ENCODE data around the gene LPCAT3.

Gene LPCAT3

DNA sequence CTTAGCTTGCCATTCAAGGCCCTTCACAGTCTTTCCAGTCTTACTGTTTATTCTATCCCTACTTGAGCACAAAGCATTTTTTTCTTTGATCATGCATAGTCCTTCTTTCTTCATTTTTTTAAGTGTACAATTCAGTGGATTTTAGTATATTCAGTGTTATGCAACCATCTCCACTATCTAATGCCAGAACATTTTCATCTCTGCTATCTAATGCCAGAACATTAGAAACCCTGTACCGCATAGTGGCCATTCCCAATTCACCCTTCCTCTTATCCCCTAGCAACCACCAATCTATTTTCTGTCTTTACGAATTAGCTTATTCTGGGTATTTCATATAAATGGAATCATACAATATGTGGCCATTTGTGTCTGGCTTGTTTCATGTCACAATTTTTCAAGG is 13.4 kb downstream of the LPCAT3 start:
- TF ChIP-seq, protein P1, sequence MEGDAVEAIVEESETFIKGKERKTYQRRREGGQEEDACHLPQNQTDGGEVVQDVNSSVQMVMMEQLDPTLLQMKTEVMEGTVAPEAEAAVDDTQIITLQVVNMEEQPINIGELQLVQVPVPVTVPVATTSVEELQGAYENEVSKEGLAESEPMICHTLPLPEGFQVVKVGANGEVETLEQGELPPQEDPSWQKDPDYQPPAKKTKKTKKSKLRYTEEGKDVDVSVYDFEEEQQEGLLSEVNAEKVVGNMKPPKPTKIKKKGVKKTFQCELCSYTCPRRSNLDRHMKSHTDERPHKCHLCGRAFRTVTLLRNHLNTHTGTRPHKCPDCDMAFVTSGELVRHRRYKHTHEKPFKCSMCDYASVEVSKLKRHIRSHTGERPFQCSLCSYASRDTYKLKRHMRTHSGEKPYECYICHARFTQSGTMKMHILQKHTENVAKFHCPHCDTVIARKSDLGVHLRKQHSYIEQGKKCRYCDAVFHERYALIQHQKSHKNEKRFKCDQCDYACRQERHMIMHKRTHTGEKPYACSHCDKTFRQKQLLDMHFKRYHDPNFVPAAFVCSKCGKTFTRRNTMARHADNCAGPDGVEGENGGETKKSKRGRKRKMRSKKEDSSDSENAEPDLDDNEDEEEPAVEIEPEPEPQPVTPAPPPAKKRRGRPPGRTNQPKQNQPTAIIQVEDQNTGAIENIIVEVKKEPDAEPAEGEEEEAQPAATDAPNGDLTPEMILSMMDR (IDR thresholded peaks at IDR 0.05; ENCODE audit: insufficient read depth, low read length, poor library complexity, severe bottlenecking) = no peak
- Histone ChIP-seq H3K27me3 (replicated peaks; ENCODE audit: control insufficient read depth, insufficient read depth, low read length) (no peaks in the 10 kb centered on the region), H3K4me3 (replicated peaks; ENCODE audit: low read depth, low read length) (no peak overlapping the region), H3K36me3 (ENCODE audit: control insufficient read depth, insufficient read depth, low read length) (peaks cover 3% of the 10 kb centered on the region)
- DNase-seq (ENCODE audit: extremely low read depth, insufficient read length) = no peak

DNA sequence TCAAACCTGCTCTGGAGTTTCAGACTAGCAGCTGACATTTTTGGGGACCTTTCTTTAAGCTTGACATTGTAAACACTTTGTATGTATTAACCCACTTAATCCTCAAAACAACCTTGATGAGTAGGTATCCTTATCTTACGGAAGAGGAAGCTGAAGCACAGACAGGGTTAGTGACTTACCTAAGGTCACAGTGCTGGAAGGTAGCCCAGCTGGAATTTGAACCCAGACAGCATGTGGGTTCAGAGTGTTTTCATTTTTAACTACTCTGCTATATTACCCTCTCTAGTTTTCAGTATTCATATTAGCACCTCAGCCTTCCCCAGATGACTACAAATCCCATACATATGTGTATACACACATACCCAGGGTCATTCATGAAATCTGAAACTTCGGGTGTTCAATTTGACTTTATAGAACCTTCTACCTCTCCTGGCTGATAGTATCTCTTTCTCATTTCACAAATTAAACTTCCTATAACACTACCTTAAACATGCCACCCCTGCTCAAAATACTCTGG is 13.9 kb downstream of the LPCAT3 start:
- no peak overlapping the region for H3K4me3 ChIP-seq (replicated peaks; ENCODE audit: low read depth, low read length)
- DNase-seq (ENCODE audit: extremely low read depth, insufficient read length) = no peak
- peaks cover 3% of the 10 kb centered on the region for H3K36me3 ChIP-seq (ENCODE audit: control insufficient read depth, insufficient read depth, low read length)
- TF ChIP-seq, protein P1 (IDR thresholded peaks at IDR 0.05; ENCODE audit: insufficient read depth, low read length, poor library complexity, severe bottlenecking) = no peak
- H3K27me3 ChIP-seq (replicated peaks; ENCODE audit: control insufficient read depth, insufficient read depth, low read length) = no peaks in the 10 kb centered on the region

DNA sequence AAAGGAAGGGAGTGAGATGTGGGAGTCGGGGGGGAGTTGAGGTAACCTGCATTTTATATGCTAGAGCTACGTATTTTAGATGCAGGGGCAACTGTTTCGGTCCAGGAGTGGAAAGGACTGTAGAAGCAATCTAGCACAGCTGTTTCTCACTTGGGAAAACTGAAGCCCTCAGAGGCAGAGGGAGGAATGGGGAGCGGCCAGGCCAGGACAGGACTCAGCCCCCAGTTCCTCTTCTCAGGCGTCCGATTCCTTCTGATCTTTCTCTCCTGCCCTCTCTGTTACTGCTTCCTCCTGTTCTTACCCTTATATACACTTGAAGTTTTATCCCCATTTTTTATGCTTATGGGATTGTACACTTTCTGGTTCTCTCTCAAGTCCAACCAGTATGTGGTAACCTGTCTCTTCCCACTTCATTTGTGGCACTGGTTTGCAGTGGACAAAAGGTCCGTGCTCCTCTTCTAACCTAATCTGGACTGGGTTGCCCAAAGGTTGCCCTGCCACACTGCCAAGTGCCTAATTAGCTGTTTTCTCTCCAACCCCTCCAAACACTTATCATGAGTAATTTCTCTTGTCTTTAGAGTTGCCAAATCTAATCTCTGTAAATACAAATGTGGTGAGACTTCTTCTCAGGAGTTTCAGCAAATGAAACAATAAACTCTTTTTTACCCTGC is 16.2 kb downstream of the LPCAT3 start:
- peaks cover 3% of the 10 kb centered on the region for H3K36me3 ChIP-seq (ENCODE audit: control insufficient read depth, insufficient read depth, low read length)
- TF ChIP-seq, protein P1 (IDR thresholded peaks at IDR 0.05; ENCODE audit: insufficient read depth, low read length, poor library complexity, severe bottlenecking) = no peak
- no peaks in the 10 kb centered on the region for H3K27me3 ChIP-seq (replicated peaks; ENCODE audit: control insufficient read depth, insufficient read depth, low read length)
- no peak for DNase-seq (ENCODE audit: extremely low read depth, insufficient read length)
- H3K4me3 ChIP-seq (replicated peaks; ENCODE audit: low read depth, low read length) = no peak overlapping the region

DNA sequence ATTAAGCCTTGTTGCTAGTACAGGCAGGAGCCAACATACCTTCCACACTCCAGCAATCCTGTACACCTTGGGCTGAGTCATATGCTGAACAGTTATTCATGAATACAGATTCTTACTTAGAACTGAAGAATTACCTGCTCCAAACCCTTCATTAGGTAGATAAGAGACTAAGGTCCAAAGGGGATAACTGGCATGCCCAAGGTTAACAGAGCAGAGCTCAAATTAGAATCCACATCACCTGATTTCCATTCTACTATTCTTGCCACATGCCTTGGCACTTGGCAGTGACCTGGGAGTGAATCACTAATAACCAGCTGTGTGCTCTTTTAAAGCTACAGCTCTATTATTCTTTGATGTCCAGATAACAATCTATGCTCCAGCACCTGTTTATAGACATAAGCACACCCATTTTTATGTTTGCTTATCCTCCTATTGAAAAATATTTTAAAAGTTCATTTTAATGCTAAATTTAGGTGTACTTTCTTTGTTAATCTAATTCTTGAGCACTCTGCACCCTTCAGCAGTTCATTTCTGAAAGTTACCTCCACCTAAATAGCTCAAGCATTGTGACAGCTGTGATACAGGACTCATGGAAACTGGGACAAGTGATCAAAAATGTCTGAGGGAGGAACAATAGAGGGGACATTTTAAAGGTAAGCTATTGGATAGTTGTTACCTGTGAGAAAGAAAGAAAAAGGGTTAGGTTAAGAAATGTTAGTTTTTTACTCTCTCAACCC is 19.4 kb downstream of the LPCAT3 start:
- TF ChIP-seq, protein P1 (IDR thresholded peaks at IDR 0.05; ENCODE audit: insufficient read depth, low read length, poor library complexity, severe bottlenecking) = no peak
- DNase-seq (ENCODE audit: extremely low read depth, insufficient read length) = no peak
- peaks cover 6% of the 10 kb centered on the region for H3K36me3 ChIP-seq (ENCODE audit: control insufficient read depth, insufficient read depth, low read length)

DNA sequence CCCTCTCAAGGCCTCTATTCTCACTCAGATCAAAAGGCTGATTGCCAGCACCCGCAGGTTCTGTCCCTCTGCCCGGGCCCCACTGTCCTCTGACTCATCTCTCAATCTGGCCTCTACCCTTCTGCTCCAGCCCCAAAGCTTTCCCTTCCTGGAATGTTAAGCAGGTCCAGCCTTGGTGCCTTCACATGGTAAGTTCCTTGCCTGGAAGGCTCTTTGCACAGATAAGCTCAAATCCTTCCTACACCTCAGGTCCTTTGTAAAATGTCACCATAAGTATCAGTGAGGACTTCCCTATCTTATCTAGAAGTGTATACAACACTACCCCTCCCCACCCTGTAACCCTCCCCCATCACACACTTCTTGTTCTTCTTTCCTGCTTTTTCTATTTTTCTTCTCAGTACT is 22.2 kb downstream of the LPCAT3 start:
- no peak overlapping the region for H3K4me3 ChIP-seq (replicated peaks; ENCODE audit: low read depth, low read length)
- TF ChIP-seq, protein P1 (IDR thresholded peaks at IDR 0.05; ENCODE audit: insufficient read depth, low read length, poor library complexity, severe bottlenecking) = no peak
- peaks cover 3% of the 10 kb centered on the region for H3K36me3 ChIP-seq (ENCODE audit: control insufficient read depth, insufficient read depth, low read length)
- DNase-seq (ENCODE audit: extremely low read depth, insufficient read length) = no peak
- no peaks in the 10 kb centered on the region for H3K27me3 ChIP-seq (replicated peaks; ENCODE audit: control insufficient read depth, insufficient read depth, low read length)

More for the DNA sequence above, 19.4 kb downstream of the LPCAT3 start:
- H3K27me3 ChIP-seq (replicated peaks; ENCODE audit: control insufficient read depth, insufficient read depth, low read length) = no peaks in the 10 kb centered on the region
- H3K4me3 ChIP-seq (replicated peaks; ENCODE audit: low read depth, low read length) = no peak overlapping the region
